Keratinocyte (primary cell): Measurements from ENCODE around the gene HYAL2.

ENCODE experiments used
- EZH2 ChIP-seq: IDR thresholded peaks from one replicate; pipeline ENCODE4 v1.6.1; 2012; ENCODE audit warnings: inconsistent platforms, mild to moderate bottlenecking, low read length, moderate library complexity
- TF ChIP-seq, protein P1 (sequence below), 3 experiments: IDR thresholded peaks in 1 of 3; conservative IDR thresholded peaks in 1 of 3; optimal IDR thresholded peaks in 1 of 3; 2 replicates in 2 of 3; 3 replicates in 1 of 3; pipeline versions ENCODE3 to v1.5.1; 2011; ENCODE audit warnings: low read length in 3 of 3, mild to moderate bottlenecking in 3 of 3, moderate library complexity in 2 of 3, control low read depth in 1 of 3, inconsistent platforms in 1 of 3; ENCODE audit not compliant: insufficient read depth in 2 of 3; ENCODE audit errors: extremely low read depth in 1 of 3

DNA sequence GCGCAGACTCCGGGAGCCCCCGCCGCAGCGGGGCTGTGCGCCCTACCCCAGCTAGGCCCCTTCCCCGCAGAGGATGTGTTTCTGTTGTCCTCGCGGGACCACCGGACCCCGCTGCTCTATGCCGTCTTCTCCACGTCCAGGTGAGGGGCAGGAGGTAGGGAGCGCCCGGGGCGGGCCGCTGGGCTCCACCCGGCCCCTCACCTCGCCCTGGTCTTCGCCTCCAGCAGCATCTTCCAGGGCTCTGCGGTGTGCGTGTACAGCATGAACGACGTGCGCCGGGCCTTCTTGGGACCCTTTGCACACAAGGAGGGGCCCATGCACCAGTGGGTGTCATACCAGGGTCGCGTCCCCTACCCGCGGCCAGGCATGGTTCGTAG is 48.9 kb downstream of the HYAL2 start:
- TF ChIP-seq, protein P1, sequence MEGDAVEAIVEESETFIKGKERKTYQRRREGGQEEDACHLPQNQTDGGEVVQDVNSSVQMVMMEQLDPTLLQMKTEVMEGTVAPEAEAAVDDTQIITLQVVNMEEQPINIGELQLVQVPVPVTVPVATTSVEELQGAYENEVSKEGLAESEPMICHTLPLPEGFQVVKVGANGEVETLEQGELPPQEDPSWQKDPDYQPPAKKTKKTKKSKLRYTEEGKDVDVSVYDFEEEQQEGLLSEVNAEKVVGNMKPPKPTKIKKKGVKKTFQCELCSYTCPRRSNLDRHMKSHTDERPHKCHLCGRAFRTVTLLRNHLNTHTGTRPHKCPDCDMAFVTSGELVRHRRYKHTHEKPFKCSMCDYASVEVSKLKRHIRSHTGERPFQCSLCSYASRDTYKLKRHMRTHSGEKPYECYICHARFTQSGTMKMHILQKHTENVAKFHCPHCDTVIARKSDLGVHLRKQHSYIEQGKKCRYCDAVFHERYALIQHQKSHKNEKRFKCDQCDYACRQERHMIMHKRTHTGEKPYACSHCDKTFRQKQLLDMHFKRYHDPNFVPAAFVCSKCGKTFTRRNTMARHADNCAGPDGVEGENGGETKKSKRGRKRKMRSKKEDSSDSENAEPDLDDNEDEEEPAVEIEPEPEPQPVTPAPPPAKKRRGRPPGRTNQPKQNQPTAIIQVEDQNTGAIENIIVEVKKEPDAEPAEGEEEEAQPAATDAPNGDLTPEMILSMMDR (optimal IDR thresholded peaks at IDR 0.05 in 1 of 3, IDR thresholded peaks at IDR 0.05 in 1 of 3, conservative IDR thresholded peaks at IDR 0.05 in 1 of 3; ENCODE audit: extremely low read depth in 1 of 3, insufficient read depth in 2 of 3, low read length in 3 of 3): no peak
- TF ChIP-seq EZH2: no peak
